A549 (cell line): ENCODE measurements around the gene GRID1. TPM values are rescaled to one million over a fixed set of nuclear protein-coding genes. Genes with fewer than 3 reads are reported as not detected.

Experiments
- ATAC-seq, 2 experiments: fragments of 200-7000 bp in 1 of 2; fragments of >200 bp in 1 of 2; cut with Nextera tagmentation in 1 of 2; cut with Tn5 transposase in 1 of 2; 3 replicates each; pipeline versions ENCODE4 v1.8.0 to v1.9.1; 2018 to 2020; ENCODE audit warnings: mild to moderate bottlenecking in 1 of 2, moderate library complexity in 1 of 2
- CTCF ChIA-PET: fragments of 300-600 bp; sonication (Branson Sonifier 250); formaldehyde crosslinking; extraction: SDS; loops from one replicate; lab custom pipeline; 2021; ENCODE audit warnings: antibody characterized with exemption, inconsistent platforms; lab: Yijun Ruan, JAX
- POLR2A ChIA-PET: fragments of 350-600 bp; formaldehyde crosslinking; extraction: SDS; loops from one replicate; lab custom pipeline; 2021; ENCODE audit warnings: antibody characterized with exemption, inconsistent platforms; lab: Yijun Ruan, JAX
- DNase-seq, 2 experiments: peaks; one replicate each; pipeline versions ENCODE4 v3.0.0 to v3.0.0-alpha.2; 2011 to 2016; ENCODE audit warnings: low read depth in 1 of 2, low spot score in 1 of 2
- FAIRE-seq: peaks from 2 replicates; lab custom pipeline; 2011; peaks lifted over from hg19 to GRCh38; lab: Jason Lieb, UNC
- H3K27ac ChIP-seq, 2 experiments: fragments of >200 bp; sonication (Bioruptor Twin); formaldehyde crosslinking; 3 replicates each; pipeline ENCODE4 v1.5.1; 2016 to 2017
- H3K4me1 ChIP-seq: fragments of >200 bp; sonication (Bioruptor Twin); formaldehyde crosslinking; 3 replicates; pipeline ENCODE4 v1.6.1; 2016
- H3K4me2 ChIP-seq: fragments of >200 bp; sonication (Bioruptor Twin); formaldehyde crosslinking; 3 replicates; pipeline ENCODE4 v1.6.1; 2016
- H3K4me3 ChIP-seq: fragments of >200 bp; sonication (Bioruptor Twin); formaldehyde crosslinking; 3 replicates; pipeline ENCODE4 v1.5.1; 2016
- H3K9me3 ChIP-seq: fragments of >200 bp; sonication (Bioruptor Twin); formaldehyde crosslinking; 3 replicates; pipeline ENCODE4 v1.6.1; 2016
- BCL3 ChIP-seq: fragments of >200 bp; sonication (Bioruptor Twin); formaldehyde crosslinking; IDR thresholded peaks from 3 replicates; pipeline ENCODE4 v1.6.1; 2016
- CEBPB ChIP-seq, 2 experiments: fragments of >200 bp in 1 of 2; sonication (Bioruptor Twin) in 1 of 2; formaldehyde crosslinking in 1 of 2; IDR thresholded peaks; 2 replicates each; pipeline ENCODE4 v1.6.1; 2012 to 2016
- CHD4 ChIP-seq: fragments of 200-600 bp; sonication (generic); IDR thresholded peaks from 2 replicates; pipeline ENCODE4 v1.6.1; 2016; ENCODE audit warnings: antibody characterized with exemption, mild to moderate bottlenecking, borderline replicate concordance
- E2F6 ChIP-seq: IDR thresholded peaks from 2 replicates; pipeline ENCODE4 v1.6.1; 2012; ENCODE audit warnings: low read depth, borderline replicate concordance
- ELK1 ChIP-seq: fragments of 150-350 bp; IDR thresholded peaks from 2 replicates; pipeline ENCODE4 v1.6.1; 2014; ENCODE audit warnings: low read depth, mild to moderate bottlenecking, low read length
- GATA3 ChIP-seq: IDR thresholded peaks from 2 replicates; pipeline ENCODE4 v1.6.1; 2012; ENCODE audit warnings: borderline replicate concordance
- HDAC2 ChIP-seq: fragments of 200-600 bp; sonication (generic); IDR thresholded peaks from 2 replicates; pipeline ENCODE4 v1.6.1; 2016
- HOXA7 ChIP-seq: fragments of 250-450 bp; sonication (Bioruptor Pico); IDR thresholded peaks from 2 replicates; pipeline ENCODE4 v1.5.0; 2020; ENCODE audit warnings: mild to moderate bottlenecking, moderate library complexity
- HOXB13 ChIP-seq: fragments of 250-450 bp; sonication (Bioruptor Pico); IDR thresholded peaks from 2 replicates; pipeline ENCODE4 v1.5.0; 2020; ENCODE audit warnings: low read depth, mild to moderate bottlenecking, moderate library complexity
- HOXB5 ChIP-seq: fragments of 250-450 bp; sonication (Bioruptor Pico); IDR thresholded peaks from 2 replicates; pipeline ENCODE4 v1.5.0; 2020; ENCODE audit warnings: mild to moderate bottlenecking, moderate library complexity
- JUN ChIP-seq, 2 experiments: fragments of >200 bp; sonication (Bioruptor Twin); formaldehyde crosslinking; IDR thresholded peaks; 2 replicates in 1 of 2; 3 replicates in 1 of 2; pipeline ENCODE4 v1.6.1; 2016 to 2017
- JUNB ChIP-seq: fragments of >200 bp; sonication (Bioruptor Twin); formaldehyde crosslinking; IDR thresholded peaks from 2 replicates; pipeline ENCODE4 v1.6.1; 2016
- KDM5A ChIP-seq: fragments of 200-600 bp; sonication (generic); IDR thresholded peaks from 2 replicates; pipeline ENCODE4 v1.6.1; 2016; ENCODE audit warnings: antibody characterized with exemption, mild to moderate bottlenecking
- MAX ChIP-seq: IDR thresholded peaks from 2 replicates; pipeline ENCODE4 v1.6.1; 2012
- MYC ChIP-seq: IDR thresholded peaks from 2 replicates; pipeline ENCODE4 v1.6.1; 2012; ENCODE audit warnings: mild to moderate bottlenecking, inconsistent platforms, low read length, improper control_type of control experiment, borderline replicate concordance
- PHF8 ChIP-seq: fragments of 200-600 bp; sonication (generic); IDR thresholded peaks from 2 replicates; pipeline ENCODE4 v1.6.1; 2016; ENCODE audit warnings: low read depth, mild to moderate bottlenecking, antibody characterized with exemption, moderate library complexity, borderline replicate concordance
- RCOR1 ChIP-seq: fragments of 150-350 bp; IDR thresholded peaks from 2 replicates; pipeline ENCODE4 v1.6.1; 2014; ENCODE audit warnings: antibody characterized with exemption, low read length, low read depth
- RNF2 ChIP-seq: fragments of 200-600 bp; sonication (generic); IDR thresholded peaks from 2 replicates; pipeline ENCODE4 v1.6.1; 2016; ENCODE audit warnings: low read depth, mild to moderate bottlenecking, antibody characterized with exemption, moderate library complexity, borderline replicate concordance
- SREBF2 ChIP-seq: fragments of 450-650 bp; IDR thresholded peaks from 2 replicates; pipeline ENCODE4 v1.6.1; 2014; ENCODE audit warnings: mild to moderate bottlenecking, moderate library complexity
- TFCP2L1 ChIP-seq: fragments of 250-450 bp; sonication (Bioruptor Pico); IDR thresholded peaks from 2 replicates; pipeline ENCODE4 v1.5.0; 2021; ENCODE audit warnings: mild to moderate bottlenecking
- ZSCAN20 ChIP-seq: fragments of 250-450 bp; sonication (Bioruptor Pico); IDR thresholded peaks from 2 replicates; pipeline ENCODE4 v1.8.0; 2022; ENCODE audit warnings: mild to moderate bottlenecking, moderate library complexity
- WGBS: methylation state at CpG from one replicate; pipeline ENCODE4 v1.1.6; 2017; ENCODE audit errors: missing lambda C conversion rate; 5-methylcytosine and 5-hydroxymethylcytosine counted together
- polyA plus RNA-seq, 4 experiments: library from polyadenylated mRNA; depleted of rRNA in 3 of 4; stranded (reverse); fragments of >200 nt; fragmentation: RNase III in 1 of 4; extraction: RNeasy Plus Mini Kit Qiagen cat#74134 plus additional on column Dnase treatment in 1 of 4; gene quantifications; 2 replicates in 3 of 4; 3 replicates in 1 of 4; pipeline ENCODE4 v1.2.3, GENCODE V29; 2011 to 2017
- TF ChIP-seq, protein P1 (sequence below): fragments of 250-450 bp; sonication (Bioruptor Pico); IDR thresholded peaks from 2 replicates; pipeline ENCODE4 v1.5.0; 2021; ENCODE audit warnings: mild to moderate bottlenecking, moderate library complexity, borderline replicate concordance

Gene GRID1
- polyA plus RNA-seq, 2 of the 4 experiments (the other 2 are of a cell fraction), result 0.14 to 0.30 TPM

DNA sequence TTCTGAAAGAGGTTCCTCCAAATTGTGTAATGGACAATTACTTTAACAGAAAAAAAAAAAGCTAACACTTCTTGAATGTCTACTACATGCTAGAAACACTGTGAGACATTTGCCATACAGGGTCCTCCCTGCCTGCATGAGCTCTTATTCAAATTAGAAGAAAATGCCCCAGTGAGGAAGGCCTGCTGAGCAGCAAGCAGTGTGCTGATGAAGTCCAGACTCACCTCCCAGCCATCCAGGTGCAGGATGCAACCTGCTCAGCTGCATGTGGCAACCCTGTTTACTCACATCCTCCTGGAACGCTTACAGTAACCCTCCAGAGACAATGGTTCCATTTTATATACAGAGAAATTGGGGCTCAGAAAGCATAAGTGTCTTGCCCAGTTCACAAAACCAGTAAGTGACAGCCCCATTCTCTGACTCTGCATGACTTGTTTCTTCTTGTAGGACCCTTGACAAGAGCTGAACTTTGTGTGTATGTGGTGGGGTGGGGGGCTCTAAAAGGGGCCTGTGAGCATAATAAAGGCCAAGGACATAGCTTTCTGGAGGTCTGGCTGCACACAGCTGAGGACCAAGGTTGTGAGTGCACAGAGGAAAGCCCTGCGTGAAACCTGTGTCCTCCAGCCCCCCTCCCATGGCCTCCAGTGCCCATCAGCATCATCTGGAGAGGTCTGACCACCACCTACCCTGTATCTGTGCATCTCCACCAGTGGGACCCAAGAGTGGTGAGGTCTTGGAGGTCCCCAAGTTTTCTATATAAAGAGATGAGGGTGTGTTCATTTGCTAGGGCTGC is 387.8 kb downstream of the GRID1 start:
- Histone ChIP-seq H3K4me2 (no peak overlapping the region), H3K4me1 (no peaks in the 10 kb centered on the region), H3K4me3 (no peak overlapping the region), H3K9me3 (no peaks in the 10 kb centered on the region), H3K27ac (no peak overlapping the region)
- FAIRE-seq (no peak), ATAC-seq (no peak), DNase-seq (no peak)
- POLR2A ChIA-PET, result no interaction called here
- CTCF ChIA-PET, result no interaction called here
- TF ChIP-seq ELK1 (no peak), BCL3 (no peak), JUN (IDR thresholded peaks at IDR 0.05) (no peak), KDM5A (no peak), TFCP2L1 (CRISPR knock-in tag) (no peak), PHF8 (no peak), RCOR1 (no peak), ZSCAN20 (no peak), HOXA7 (CRISPR knock-in tag) (no peak), CHD4 (no peak), MYC (no peak), RNF2 (no peak), HOXB13 (no peak), SREBF2 (no peak), MAX (no peak)
- TF ChIP-seq, protein P1, sequence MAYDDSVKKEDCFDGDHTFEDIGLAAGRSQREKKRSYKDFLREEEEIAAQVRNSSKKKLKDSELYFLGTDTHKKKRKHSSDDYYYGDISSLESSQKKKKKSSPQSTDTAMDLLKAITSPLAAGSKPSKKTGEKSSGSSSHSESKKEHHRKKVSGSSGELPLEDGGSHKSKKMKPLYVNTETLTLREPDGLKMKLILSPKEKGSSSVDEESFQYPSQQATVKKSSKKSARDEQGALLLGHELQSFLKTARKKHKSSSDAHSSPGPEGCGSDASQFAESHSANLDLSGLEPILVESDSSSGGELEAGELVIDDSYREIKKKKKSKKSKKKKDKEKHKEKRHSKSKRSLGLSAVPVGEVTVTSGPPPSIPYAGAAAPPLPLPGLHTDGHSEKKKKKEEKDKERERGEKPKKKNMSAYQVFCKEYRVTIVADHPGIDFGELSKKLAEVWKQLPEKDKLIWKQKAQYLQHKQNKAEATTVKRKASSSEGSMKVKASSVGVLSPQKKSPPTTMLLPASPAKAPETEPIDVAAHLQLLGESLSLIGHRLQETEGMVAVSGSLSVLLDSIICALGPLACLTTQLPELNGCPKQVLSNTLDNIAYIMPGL, result no peak
- 0% methylated on average over 2 of the region's 2 CpGs for whole genome bisulfite sequencing

- no peak overlapping the region for H3K4me2 ChIP-seq
- no peaks in the 10 kb centered on the region for H3K4me1 ChIP-seq
- no peak for TF ChIP-seq HOXB5
- no peak for TF ChIP-seq CEBPB (IDR thresholded peaks at IDR 0.05)
- TF ChIP-seq JUN (IDR thresholded peaks at IDR 0.05), result no peak
- no peak for TF ChIP-seq HOXB13
- no peak for TF ChIP-seq HOXA7 (CRISPR knock-in tag)
- TF ChIP-seq HDAC2, result no peak
- no peak for TF ChIP-seq JUNB
- no peak for TF ChIP-seq GATA3
- no peak for TF ChIP-seq PHF8
- no peak for TF ChIP-seq E2F6
- H3K9me3 ChIP-seq, result no peaks in the 10 kb centered on the region
- WGBS, result 29% methylated on average over 5 of the region's 6 CpGs
- FAIRE-seq (no peak), ATAC-seq (no peak), DNase-seq (no peak)
- ChIA-PET POLR2A (no interaction called here), CTCF (interaction anchor here (0.7 to 1.4 kb wide), 2 partner anchors 14 to 18 kb away, joined by 3 read pairs; no protein-coding TSS in a partner anchor)
- no peak overlapping the region for H3K27ac ChIP-seq
- no peak overlapping the region for H3K4me3 ChIP-seq
Observed at GRCh38 chr10:85977642-85978041, 389.0 kb downstream of the GRID1 start.
